NK-92 (cell line): Measurements from ENCODE around the gene CCDC178.
"Not testable (repeated sequence)": the region's sequence is repeated elsewhere in the genome, so short reads cannot be mapped to it uniquely, and the experiment has no call there.

ENCODE experiments used
- DNase-seq: peaks from one replicate; lab custom pipeline; 2025; ENCODE audit not compliant: unreplicated experiment; lab: John Stamatoyannopoulos, UW

CCDC178 gene

GRCh38 chr18:33440060-33441043, at the start of gene CCDC178:
Gene CCDC178 (minus strand): TSS chr18:33440721. CDS start chr18:33412088, 28,633 bp downstream.
- DNase-seq: no peak

- no peak for DNase-seq
Measured at GRCh38 chr18:33483908-33484307, 43.4 kb upstream of the CCDC178 start.

GRCh38 chr18:33472509-33472908, 32.0 kb upstream of the CCDC178 start:
- no peak for DNase-seq

- DNase-seq: no peak
Measured at GRCh38 chr18:33470216-33470615, 29.7 kb upstream of the CCDC178 start.

GRCh38 chr18:33469699-33470098, 29.2 kb upstream of the CCDC178 start:
- DNase-seq: no peak

- no peak for DNase-seq
Measured at GRCh38 chr18:33467531-33467930, 27.0 kb upstream of the CCDC178 start.

GRCh38 chr18:33466822-33467221, 26.3 kb upstream of the CCDC178 start:
- DNase-seq: no peak

- DNase-seq: no peak
Measured at GRCh38 chr18:33460681-33461080, 20.2 kb upstream of the CCDC178 start.

- no peak for DNase-seq
Measured at GRCh38 chr18:33459612-33460011, 19.1 kb upstream of the CCDC178 start.

- no peak for DNase-seq
Measured at GRCh38 chr18:33446604-33447003, 6.1 kb upstream of the CCDC178 start.

GRCh38 chr18:33444709-33445108, 4.2 kb upstream of the CCDC178 start:
- DNase-seq: no peak

GRCh38 chr18:33432857-33433256, 7.7 kb downstream of the CCDC178 start:
- DNase-seq: no peak

GRCh38 chr18:33427549-33427948, 13.0 kb downstream of the CCDC178 start:
- DNase-seq: no peak

GRCh38 chr18:33424266-33424946, 16.1 kb downstream of the CCDC178 start:
- DNase-seq: no peak

GRCh38 chr18:33421225-33421624, 19.3 kb downstream of the CCDC178 start:
- DNase-seq: no peak

- no peak for DNase-seq
Measured at GRCh38 chr18:33404244-33404873, 36.2 kb downstream of the CCDC178 start.

GRCh38 chr18:33398939-33399338, 41.6 kb downstream of the CCDC178 start:
- DNase-seq: not testable (repeated sequence)

GRCh38 chr18:33375829-33376228, 64.7 kb downstream of the CCDC178 start:
- no peak for DNase-seq

- no peak for DNase-seq
Measured at GRCh38 chr18:33372442-33372841, 68.1 kb downstream of the CCDC178 start.

- DNase-seq: no peak
Measured at GRCh38 chr18:33369711-33370449, 70.6 kb downstream of the CCDC178 start.

- no peak for DNase-seq
Measured at GRCh38 chr18:33356735-33357134, 83.8 kb downstream of the CCDC178 start.
